UCSD-AML1 (cell line): Measurements from ENCODE around the gene CLSTN3.

Source experiments
- DNase-seq: peaks from one replicate; lab custom pipeline; 2025; ENCODE audit not compliant: unreplicated experiment; lab: John Stamatoyannopoulos, UW

The CLSTN3 gene

DNA sequence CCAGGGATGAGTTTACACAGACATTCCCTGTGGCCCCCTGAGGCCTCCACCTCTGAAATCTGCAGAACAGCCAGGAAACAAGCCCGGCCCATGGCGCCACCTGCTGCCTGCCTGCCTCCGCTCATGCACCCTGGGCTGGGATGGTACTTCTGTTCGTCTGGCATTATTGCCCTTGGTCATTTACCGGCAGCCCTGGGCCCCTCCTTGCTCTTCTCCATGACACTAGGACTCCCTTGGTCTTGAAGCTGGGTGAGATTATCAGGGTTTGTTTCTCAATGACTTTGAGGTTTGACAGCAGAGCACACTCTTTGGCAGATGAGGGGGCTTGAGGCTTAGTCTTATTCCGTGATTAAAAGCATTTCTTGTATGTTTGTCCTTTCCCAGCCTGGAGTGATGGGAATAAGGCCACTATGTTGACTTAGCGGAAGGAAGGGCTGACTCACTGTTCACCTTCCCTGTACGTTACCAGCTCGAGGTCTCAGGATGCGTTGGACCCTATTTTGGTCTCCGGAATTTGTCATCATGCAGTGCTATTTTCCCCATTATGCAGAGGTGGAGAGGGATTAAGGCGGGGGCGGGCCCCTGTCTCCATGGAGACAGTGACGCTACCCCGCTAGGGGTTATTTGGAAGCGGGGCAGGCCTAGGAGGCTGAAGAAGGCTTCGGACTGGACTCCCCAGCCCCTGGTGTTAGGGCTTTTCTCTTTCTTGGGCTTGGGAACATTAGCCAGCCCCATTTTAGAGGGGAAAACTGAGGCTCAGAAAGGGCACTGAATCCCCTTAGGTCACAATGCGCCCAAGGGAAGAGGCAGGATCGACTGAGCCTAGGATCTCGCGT lies 58.6 kb downstream of the CLSTN3 start:
- peak; percentile 75 for DNase-seq

DNA sequence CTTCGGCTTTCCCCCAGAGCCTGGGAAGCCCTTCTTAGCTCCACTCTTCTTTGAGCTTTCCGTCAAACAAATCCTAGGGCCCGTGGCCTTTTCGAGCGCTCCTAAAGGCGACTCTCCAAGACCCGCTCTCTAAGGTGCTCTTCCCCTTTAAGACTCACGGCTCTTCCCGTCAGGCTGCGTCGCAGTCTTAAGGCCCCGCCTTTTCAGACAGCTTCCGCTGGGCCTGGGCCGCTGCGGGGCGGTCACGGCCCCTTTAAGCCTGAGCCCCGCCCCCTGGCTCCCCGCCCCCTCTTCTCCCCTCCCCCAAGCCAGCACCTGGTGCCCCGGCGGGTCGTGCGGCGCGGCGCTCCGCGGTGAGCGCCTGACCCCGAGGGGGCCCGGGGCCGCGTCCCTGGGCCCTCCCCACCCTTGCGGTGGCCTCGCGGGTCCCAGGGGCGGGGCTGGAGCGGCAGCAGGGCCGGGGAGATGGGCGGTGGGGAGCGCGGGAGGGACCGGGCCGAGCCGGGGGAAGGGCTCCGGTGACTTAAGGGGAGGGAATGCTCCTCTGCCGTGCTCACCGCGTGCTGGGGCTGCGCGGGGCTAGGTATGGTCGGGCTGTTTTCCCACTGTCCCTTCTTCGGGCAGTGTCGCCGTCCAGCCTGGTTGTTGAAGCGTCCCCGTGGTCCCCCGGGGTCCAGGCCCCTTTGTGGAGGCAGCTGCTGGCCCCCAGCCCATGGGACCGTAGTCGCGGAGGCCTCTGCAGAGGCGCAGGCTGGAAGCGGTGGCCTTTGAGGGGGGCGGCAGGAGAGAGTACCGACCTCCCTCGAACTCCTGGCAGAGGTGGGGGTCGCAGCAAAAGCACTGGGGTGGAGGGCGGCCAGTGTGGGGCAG lies 59.5 kb downstream of the CLSTN3 start, which contains the start of gene PEX5:
Gene PEX5 (plus strand): TSS at position 289 of the 870 bp plus-strand sequence. CDS start 692 bp downstream, outside the sequence.
- peak; percentile 89 for DNase-seq

DNA sequence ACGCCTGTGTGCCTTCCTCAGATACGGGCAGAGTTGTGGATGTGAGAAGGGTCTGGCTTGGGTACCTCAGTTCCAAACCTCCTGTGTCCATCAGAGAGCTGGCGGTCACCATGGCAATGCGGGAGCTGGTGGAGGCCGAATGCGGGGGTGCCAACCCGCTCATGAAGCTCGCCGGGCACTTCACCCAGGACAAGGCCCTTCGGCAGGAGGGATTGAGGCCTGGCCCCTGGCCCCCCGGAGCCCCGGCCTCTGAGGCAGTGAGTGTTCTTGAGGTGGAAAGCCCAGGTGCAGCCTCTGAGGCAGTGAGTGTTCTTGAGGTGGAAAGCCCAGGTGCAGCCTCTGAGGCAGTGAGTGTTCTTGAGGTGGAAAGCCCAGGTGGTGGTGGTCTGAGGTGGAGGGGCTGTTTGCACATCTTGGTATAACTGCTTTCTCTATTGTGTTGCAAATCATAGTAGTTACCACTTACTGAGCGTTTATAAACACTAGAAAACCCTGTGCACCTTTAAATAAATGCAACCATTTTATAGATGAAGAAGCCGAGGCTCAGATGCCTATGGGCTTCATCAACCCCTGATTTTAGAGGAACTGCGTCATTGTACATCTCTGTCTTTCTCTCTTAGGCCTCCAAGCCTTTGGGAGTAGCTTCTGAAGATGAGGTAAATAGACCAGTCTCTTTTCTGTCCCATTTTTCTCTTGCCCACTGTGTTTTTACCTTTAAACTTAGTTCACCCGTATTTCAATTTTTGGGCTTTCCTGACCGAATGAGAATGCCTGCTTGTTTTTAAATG lies 60.3 kb downstream of the CLSTN3 start:
- DNase-seq: no peak

DNA sequence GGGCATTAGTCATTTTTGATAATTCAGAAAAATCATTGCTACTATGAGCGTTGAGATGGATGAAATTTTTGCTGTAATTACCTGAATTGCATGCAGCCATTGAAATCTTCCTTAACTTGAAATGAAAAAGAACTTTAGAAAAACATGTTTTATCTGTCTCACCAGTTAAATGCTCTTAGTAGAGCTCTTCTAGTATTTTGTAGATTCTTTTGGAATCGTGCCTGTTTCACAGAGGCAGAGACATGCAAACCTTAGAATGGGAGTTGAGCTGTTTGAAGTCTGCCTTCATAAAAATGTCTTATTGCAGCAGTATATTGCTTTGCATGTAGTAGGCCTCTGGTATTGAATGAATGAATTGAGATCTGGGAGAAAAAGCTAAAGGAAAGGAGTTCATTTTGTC lies 63.5 kb downstream of the CLSTN3 start:
- DNase-seq: no peak

DNA sequence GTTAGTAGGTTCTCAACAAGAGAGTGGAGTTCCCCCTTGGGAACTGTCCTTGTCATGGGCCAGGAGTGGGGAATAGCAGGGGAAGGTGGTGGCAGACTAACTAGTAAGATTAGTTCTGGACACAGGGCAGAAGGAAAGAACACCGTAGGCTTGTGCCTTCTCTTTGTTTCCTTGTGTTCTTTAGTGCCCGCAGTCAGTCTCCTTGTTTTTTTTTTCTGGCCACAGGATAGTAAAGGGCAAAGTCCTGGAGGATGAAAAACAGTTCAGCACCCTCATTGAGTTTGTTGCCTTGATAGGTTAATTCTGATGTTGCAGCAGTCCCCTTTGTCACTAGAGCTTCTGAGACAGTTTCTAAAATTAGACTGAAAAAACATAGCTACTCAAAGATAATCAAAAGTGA lies 67.7 kb downstream of the CLSTN3 start:
- DNase-seq: no peak

DNA sequence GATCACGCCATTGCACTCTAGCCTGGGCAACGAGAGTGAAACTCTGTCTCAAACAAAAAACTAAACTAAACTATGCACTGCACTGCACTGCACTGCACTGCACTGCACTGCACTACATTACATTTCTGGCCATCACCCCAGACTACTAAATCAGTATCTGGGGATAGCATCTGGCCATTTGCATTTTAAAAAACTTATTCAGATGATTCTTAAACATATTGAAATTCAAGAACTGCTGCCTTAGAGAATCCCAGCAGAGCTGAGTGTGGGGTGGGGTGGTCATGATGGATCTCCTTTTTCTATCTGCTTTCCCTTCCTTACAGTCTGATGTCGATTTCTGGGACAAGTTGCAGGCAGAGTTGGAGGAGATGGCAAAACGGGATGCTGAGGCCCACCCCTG lies 72.9 kb downstream of the CLSTN3 start:
- no peak for DNase-seq

DNA sequence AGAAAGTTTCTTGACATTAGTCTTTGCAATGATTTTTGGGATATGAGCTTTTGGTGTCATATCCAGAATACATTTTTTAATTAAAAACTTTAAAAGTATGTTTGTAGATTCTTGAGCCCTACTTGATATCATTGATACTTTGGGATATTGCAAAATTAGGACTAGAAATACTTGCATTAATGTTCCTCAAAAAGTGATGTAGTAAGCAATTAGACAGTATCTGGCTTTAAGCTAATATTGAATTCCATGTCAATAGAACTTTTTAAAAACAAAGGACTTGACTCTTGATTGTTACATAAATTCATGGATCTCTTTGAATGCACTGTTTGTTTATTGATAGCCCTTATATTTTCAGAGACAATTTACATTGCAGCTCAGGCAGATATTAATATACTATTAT lies 74.9 kb downstream of the CLSTN3 start:
- no peak for DNase-seq

DNA sequence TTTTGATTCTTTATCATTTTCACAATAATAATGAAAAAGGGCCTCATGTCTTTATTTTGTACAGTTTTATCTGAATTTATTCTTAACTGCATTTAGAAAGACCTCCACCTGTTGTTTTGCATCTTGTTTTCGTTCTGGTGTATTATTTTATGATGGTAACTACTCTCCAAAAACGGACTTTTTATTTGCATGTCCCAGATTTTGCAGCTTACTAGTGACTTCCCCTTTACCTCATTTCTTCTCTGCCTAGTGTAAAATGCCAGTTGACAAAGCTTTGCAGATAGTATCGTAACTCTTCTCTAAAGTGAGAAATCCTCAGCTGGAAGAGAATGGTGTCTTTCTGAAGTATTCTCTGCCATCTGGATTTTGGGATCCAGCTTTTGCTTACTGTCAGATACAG lies 76.5 kb downstream of the CLSTN3 start:
- DNase-seq: no peak

DNA sequence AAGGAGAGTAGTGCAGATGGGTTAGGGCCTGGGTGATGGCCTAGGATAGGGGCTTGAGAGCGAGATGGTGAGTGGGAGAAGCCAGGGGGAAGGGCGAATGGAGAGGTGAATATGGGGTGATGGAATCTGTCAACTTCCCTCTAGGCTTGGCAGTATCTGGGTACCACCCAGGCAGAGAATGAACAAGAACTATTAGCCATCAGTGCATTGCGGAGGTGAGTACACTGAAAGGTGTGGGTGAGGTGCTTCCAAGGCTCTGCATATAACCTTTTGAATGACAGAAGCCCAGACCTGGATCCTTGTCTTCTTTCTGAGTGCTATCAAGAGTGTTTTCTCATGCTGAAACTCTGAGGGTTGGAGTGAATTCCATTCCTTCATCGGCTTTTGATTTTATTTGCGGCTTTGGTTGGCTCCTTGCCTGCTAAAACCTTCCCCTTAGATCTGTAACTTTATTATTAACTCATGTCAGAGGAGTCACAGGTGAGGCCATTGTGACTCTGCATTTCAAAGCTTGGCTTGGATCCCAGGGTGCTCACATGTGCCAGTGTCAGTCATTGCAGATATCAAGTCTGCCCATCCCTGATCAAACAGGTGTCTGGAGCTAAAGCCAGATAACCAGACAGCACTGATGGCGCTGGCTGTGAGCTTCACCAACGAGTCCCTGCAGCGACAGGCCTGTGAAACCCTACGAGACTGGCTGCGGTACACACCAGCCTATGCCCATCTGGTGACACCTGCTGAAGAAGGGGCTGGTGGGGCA lies 77.9 kb downstream of the CLSTN3 start:
- no peak for DNase-seq
